DMS114 treated with DMSO at 0.1 percent for 48 hours (cell line): Measurements from ENCODE around the gene HSPA4L.

Source experiments
- DNase-seq: peaks from one replicate; lab custom pipeline; 2025; ENCODE audit not compliant: unreplicated experiment; lab: John Stamatoyannopoulos, UW

Gene HSPA4L

DNA sequence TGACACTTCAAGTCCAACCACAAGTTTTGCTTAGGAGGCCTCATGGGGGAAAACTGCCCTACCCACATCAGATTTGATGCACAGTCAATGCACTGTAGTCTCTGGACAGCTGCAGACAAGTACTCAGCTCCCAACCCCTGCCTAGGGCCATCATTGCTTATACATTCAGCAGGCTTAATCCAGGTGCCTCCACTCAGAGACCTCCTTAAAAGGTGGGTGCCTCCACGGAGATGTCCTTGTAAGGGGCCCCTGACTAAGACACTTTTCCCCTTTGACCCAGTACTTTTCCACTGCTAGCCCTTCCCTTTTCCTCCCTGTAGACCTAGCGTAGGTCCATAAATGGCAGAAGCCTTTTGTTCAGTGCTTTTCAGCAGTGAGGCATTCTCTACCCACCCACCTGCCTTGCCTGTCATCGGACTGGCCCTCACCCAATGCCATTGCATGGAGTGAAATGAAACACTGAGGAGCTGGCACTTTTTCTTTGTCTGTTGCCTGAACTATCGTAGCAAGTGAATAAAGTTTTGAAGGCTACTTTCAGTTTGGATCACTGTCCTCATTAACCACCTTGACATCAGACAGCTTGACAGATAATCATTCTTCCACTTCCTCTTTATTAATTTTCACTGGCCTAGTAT, 74.8 kb downstream of the HSPA4L start:
- DNase-seq: no peak

- DNase-seq: no peak
Observed at GRCh38 chr4:127857641-127858040, 75.5 kb downstream of the HSPA4L start.

DNA sequence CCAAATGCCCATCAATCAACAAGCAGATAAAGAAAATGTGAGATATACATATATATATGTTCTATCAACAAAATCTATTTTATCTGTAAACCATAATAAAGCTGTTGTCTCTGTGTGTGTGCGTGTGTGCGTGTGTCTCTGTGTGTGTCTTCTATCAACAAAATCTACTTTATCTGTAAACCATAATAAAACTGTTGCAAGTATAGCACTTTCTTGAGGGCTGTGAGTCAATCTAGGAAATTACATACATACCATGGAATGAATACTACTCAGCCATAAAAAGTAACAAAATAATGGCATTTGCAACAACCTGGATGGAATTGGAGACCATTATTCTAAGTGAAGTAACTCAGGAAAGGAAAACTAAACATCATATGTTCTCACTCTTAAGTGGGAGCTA, 86.1 kb downstream of the HSPA4L start:
- no peak for DNase-seq

DNA sequence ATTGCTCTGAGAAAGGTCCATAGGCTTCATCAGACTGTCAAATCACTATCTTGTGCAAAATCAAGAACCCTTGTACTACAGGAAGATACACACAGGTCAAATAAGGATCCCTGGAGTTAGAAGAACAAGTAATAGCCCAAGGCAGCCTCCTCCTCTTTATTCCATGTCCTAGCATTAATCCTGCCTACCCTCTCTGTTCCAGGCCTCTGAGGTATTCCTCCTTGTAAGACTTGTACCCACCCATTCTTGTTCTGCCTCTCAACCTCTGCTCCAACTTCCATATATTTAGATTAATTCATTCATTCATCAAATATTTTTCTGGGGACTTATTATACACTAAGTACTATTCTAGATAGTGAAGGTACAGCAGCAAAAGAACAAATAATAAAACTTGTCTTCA, 88.2 kb downstream of the HSPA4L start:
- no peak for DNase-seq

DNA sequence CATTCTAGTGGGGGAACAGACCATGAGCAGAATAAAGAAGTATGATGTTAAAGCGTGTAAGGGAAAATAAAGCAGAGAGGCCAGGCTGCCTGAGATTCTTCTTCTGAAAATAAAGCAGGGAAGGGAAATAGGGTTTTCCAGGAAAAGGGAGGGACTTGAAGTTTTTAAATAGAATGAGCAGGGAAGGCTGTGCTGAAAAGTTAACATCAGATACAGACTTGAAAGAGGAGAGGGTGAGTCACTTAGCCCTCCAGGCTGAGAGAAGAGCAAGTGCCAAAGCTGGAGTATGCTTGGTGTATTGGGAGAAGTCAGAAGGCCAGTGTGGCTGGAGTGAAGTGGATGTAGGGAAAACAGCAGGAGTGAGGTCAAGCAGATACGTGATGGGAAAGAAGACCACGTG, 88.6 kb downstream of the HSPA4L start:
- DNase-seq: no peak

GRCh38 chr4:127875791-127876190, 93.7 kb downstream of the HSPA4L start:
- no peak for DNase-seq

- DNase-seq: peak; percentile 85
Observed at GRCh38 chr4:127880763-127881562, 98.8 kb downstream of the HSPA4L start, which contains the start of gene PLK4. Gene PLK4, plus strand, starts transcription at chr4:127880893. Its CDS starts 242 bp downstream, at chr4:127881135.

DNA sequence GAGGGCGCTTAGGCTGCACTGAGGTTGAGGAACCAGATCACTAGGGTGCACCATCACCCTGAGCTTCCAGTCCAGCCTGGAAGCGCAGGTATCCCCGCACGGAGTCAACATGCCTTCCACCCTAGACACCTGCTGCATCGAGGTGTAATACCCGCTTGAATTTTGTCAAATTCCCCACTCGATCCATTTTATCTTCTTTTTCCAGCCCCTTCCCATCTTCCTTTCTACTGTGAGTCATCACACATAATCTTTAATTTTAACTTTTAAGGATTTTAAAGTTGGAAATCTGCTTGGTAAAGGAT, 99.4 kb downstream of the HSPA4L start:
- no peak for DNase-seq

GRCh38 chr4:127888559-127888958, 106.4 kb downstream of the HSPA4L start:
- no peak for DNase-seq

- DNase-seq: no peak
Observed at GRCh38 chr4:127889903-127890302, 107.8 kb downstream of the HSPA4L start.
